Endodermal cell (in vitro differentiated cells): ENCODE measurements around the gene CDS2. TPM values are rescaled to one million over a fixed set of nuclear protein-coding genes. Genes with fewer than 3 reads are reported as not detected.

Source experiments
- DNase-seq: peaks from one replicate; pipeline ENCODE4 v3.0.0-alpha.2; 2017
- H3K27ac ChIP-seq: 2 replicates; pipeline ENCODE4 v1.5.1; 2013; ENCODE audit warnings: mild to moderate bottlenecking, low read depth, low read length, moderate library complexity
- H3K27me3 ChIP-seq: 2 replicates; pipeline ENCODE4 v1.6.1; 2013; ENCODE audit warnings: mild to moderate bottlenecking, low read length, moderate library complexity; ENCODE audit not compliant: insufficient read depth, control insufficient read depth, poor library complexity, severe bottlenecking
- H3K36me3 ChIP-seq: 2 replicates; pipeline ENCODE4 v1.7.0; 2013; ENCODE audit warnings: mild to moderate bottlenecking, low read length, moderate library complexity; ENCODE audit not compliant: control insufficient read depth, insufficient read depth
- H3K4me1 ChIP-seq: one replicate; pipeline ENCODE4 v1.7.0; 2013; ENCODE audit warnings: low read length; ENCODE audit not compliant: control insufficient read depth, insufficient read depth
- H3K4me3 ChIP-seq: 2 replicates; pipeline ENCODE4 v1.5.1; 2013; ENCODE audit warnings: mild to moderate bottlenecking, low read length, moderate library complexity
- H3K9ac ChIP-seq: 2 replicates; pipeline ENCODE4 v1.6.1; 2013; ENCODE audit warnings: mild to moderate bottlenecking, low read length, moderate library complexity; ENCODE audit not compliant: poor library complexity, severe bottlenecking; ENCODE audit errors: extremely low read depth
- H3K9me3 ChIP-seq: 2 replicates; pipeline ENCODE4 v1.6.1; 2013; ENCODE audit warnings: mild to moderate bottlenecking, low read length, moderate library complexity; ENCODE audit not compliant: control insufficient read depth
- H3K27ac Mint-ChIP-seq: 2 replicates; pipeline ENCODE4 v1.8.0; 2020; ENCODE audit warnings: mixed read lengths
- H3K27me3 Mint-ChIP-seq: 2 replicates; pipeline ENCODE4 v1.8.0; 2021; ENCODE audit warnings: mild to moderate bottlenecking, mixed read lengths; ENCODE audit not compliant: insufficient read depth
- H3K36me3 Mint-ChIP-seq: 2 replicates; pipeline ENCODE4 v1.8.0; 2020; ENCODE audit warnings: low read depth, mixed read lengths
- H3K4me1 Mint-ChIP-seq: 2 replicates; pipeline ENCODE4 v1.8.0; 2020; ENCODE audit warnings: mixed read lengths
- H3K4me3 Mint-ChIP-seq: 2 replicates; pipeline ENCODE4 v1.8.0; 2020; ENCODE audit warnings: mild to moderate bottlenecking, moderate library complexity, mixed read lengths
- H3K9me3 Mint-ChIP-seq: 2 replicates; pipeline ENCODE4 v1.8.0; 2020; ENCODE audit warnings: mild to moderate bottlenecking, mixed read lengths
- CTCF ChIP-seq: fragments of 200-600 bp; sonication (generic); conservative IDR thresholded peaks from 2 replicates; pipeline ENCODE4 v1.5.0; 2021; ENCODE audit warnings: antibody characterized with exemption, mild to moderate bottlenecking
- WGBS, 2 experiments: methylation state at CpG; one replicate each; pipeline versions ENCODE4 v1.1.5 to v1.1.7; 2013; ENCODE audit warnings: missing lambda C conversion rate in 2 of 2, mixed read lengths in 1 of 2; ENCODE audit not compliant: insufficient coverage in 1 of 2, insufficient read length in 1 of 2; 5-methylcytosine and 5-hydroxymethylcytosine counted together
- total RNA-seq, 2 donors: library from RNA; stranded (reverse); fragmentation: NEBNext Ultra II Directional in 1 of 2; extraction: Animal tissue kit (Norgen Biotek cat#: 25700) in 1 of 2; gene quantifications; 2 replicates in 1 of 2; 3 replicates in 1 of 2; pipeline ENCODE4 v1.2.1, GENCODE V29; 2021

CDS2 gene
- total RNA-seq, 2 donors from 2014 or later = 66.8 to 77.1 TPM

DNA sequence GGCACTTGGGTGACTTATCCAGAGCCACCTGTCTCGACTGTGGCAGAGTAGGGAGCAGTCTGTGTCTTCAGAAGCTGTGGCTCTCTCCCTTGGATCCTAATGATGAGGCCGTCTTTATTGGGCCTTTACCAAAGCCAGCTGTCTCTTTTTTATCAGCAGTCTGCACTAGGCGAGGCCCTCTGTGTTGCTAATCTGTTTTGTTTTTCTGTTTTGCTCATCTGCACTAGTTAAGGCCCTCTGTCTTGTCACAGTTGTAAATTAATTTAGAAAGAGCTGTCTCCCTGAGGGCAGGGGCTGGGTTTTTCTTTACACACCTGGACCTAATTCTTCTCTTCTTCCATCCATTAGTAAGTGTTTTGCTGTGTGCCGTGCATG lies 45.0 kb downstream of the CDS2 start:
- no peak for DNase-seq
- peaks cover 38% of the 10 kb centered on the region for H3K36me3 ChIP-seq
- Mint-ChIP-seq H3K4me3 (no peak overlapping the region), H3K36me3 (peaks cover 32% of the 10 kb centered on the region), H3K27me3 (no peaks in the 10 kb centered on the region), H3K27ac (no peak overlapping the region), H3K9me3 (no peaks in the 10 kb centered on the region), H3K4me1 (peaks cover 40% of the 10 kb centered on the region)
- H3K4me1 ChIP-seq = peaks cover 15% of the 10 kb centered on the region
- no peak for TF ChIP-seq CTCF
- H3K4me3 ChIP-seq = no peak overlapping the region
- no peak overlapping the region for H3K9ac ChIP-seq
- H3K9me3 ChIP-seq = no peaks in the 10 kb centered on the region
- no peaks in the 10 kb centered on the region for H3K27me3 ChIP-seq
- H3K27ac ChIP-seq = no peak overlapping the region
- WGBS, 2 experiments = 87 to 95% methylated on average over 3 to 4 of the region's 4 CpGs

- Histone ChIP-seq H3K27ac (no peak overlapping the region), H3K4me1 (peaks cover 14% of the 10 kb centered on the region), H3K36me3 (peaks cover 42% of the 10 kb centered on the region), H3K9me3 (no peaks in the 10 kb centered on the region), H3K27me3 (no peaks in the 10 kb centered on the region), H3K9ac (no peak overlapping the region), H3K4me3 (no peak overlapping the region)
- Mint-ChIP-seq H3K27ac (no peak overlapping the region), H3K9me3 (no peaks in the 10 kb centered on the region), H3K27me3 (no peaks in the 10 kb centered on the region), H3K4me1 (peaks cover 39% of the 10 kb centered on the region), H3K36me3 (peaks cover 35% of the 10 kb centered on the region), H3K4me3 (no peak overlapping the region)
- no peak for DNase-seq
- no peak for TF ChIP-seq CTCF
- 95% methylated on average over 2 to 8 of the region's 8 CpGs for WGBS, 2 experiments
Measured at GRCh38 chr20:5172167-5172601, 45.4 kb downstream of the CDS2 start.

- no peaks in the 10 kb centered on the region for H3K9me3 Mint-ChIP-seq
Measured at GRCh38 chr20:5172903-5173463, 46.2 kb downstream of the CDS2 start.

More at GRCh38 chr20:5172903-5173463, 46.2 kb downstream of the CDS2 start:
- Mint-ChIP-seq H3K4me1 (peaks cover 40% of the 10 kb centered on the region), H3K27me3 (no peaks in the 10 kb centered on the region), H3K27ac (no peak overlapping the region), H3K4me3 (no peak overlapping the region), H3K36me3 (peaks cover 39% of the 10 kb centered on the region)
- no peak overlapping the region for H3K9ac ChIP-seq
- DNase-seq = no peak
- H3K4me1 ChIP-seq = peaks cover 16% of the 10 kb centered on the region
- H3K4me3 ChIP-seq = no peak overlapping the region
- H3K9me3 ChIP-seq = no peaks in the 10 kb centered on the region
- H3K27me3 ChIP-seq = no peaks in the 10 kb centered on the region
- 94 to 96% methylated on average over 7 to 8 of the region's 8 CpGs for WGBS, 2 experiments
- H3K27ac ChIP-seq = no peak overlapping the region
- TF ChIP-seq CTCF = no peak
- peaks cover 50% of the 10 kb centered on the region for H3K36me3 ChIP-seq
